OCI-LY1 (cell line): ENCODE results near the gene PCDHB3.

Source experiments
- EZH2 ChIP-seq: fragments of 200-600 bp; sonication (generic), shearing (Covaris generic); IDR thresholded peaks from 2 replicates; pipeline ENCODE4 v1.8.0; 2017; ENCODE audit warnings: borderline replicate concordance, mixed run types, mild to moderate bottlenecking, antibody characterized with exemption, low read length, moderate library complexity, mixed read lengths
- TF ChIP-seq, protein P1 (sequence below): fragments of 200-600 bp; sonication (generic), shearing (Covaris generic); IDR thresholded peaks from 2 replicates; pipeline ENCODE4 v1.5.1; 2017; ENCODE audit warnings: mild to moderate bottlenecking, antibody characterized with exemption, low read length, moderate library complexity, mixed read lengths

DNA sequence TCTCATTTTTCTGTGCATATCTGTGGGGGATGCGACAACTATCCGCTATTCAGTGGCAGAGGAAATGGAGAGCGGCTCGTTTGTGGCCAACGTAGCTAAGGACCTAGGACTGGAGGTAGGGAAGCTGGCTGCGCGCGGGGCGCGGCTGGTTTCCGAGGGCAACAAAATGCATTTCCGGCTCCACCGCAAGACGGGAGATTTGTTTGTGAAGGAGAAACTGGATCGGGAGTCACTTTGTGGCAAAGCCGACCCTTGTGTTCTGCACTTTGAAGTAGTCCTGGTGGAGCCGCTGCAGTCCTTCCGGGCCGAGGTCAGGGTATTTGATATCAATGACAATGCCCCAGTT is 48.8 kb upstream of the PCDHB3 start:
- TF ChIP-seq EZH2, result no peak
- TF ChIP-seq, protein P1, sequence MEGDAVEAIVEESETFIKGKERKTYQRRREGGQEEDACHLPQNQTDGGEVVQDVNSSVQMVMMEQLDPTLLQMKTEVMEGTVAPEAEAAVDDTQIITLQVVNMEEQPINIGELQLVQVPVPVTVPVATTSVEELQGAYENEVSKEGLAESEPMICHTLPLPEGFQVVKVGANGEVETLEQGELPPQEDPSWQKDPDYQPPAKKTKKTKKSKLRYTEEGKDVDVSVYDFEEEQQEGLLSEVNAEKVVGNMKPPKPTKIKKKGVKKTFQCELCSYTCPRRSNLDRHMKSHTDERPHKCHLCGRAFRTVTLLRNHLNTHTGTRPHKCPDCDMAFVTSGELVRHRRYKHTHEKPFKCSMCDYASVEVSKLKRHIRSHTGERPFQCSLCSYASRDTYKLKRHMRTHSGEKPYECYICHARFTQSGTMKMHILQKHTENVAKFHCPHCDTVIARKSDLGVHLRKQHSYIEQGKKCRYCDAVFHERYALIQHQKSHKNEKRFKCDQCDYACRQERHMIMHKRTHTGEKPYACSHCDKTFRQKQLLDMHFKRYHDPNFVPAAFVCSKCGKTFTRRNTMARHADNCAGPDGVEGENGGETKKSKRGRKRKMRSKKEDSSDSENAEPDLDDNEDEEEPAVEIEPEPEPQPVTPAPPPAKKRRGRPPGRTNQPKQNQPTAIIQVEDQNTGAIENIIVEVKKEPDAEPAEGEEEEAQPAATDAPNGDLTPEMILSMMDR, result no peak
